OCI-LY7 (cell line): Measurements from ENCODE around the gene BRMS1.

Experiments used
- CTCF ChIP-seq: fragments of 200-600 bp; sonication (generic); conservative IDR thresholded peaks from 2 replicates; pipeline ENCODE4 v1.5.1; 2014; ENCODE audit warnings: mild to moderate bottlenecking, antibody characterized with exemption, low read length, moderate library complexity, mixed read lengths
- EZH2phosphoT487 ChIP-seq: fragments of 200-600 bp; sonication (generic); IDR thresholded peaks from 2 replicates; pipeline ENCODE4 v1.6.1; 2018; ENCODE audit warnings: low read depth, borderline replicate concordance, mild to moderate bottlenecking, mixed run types, antibody characterized with exemption, low read length, moderate library complexity, mixed read lengths

GRCh38 chr11:66393954-66394353 lies 49.0 kb upstream of the BRMS1 start:
- TF ChIP-seq CTCF = no peak
- no peak for TF ChIP-seq EZH2phosphoT487
